RCC 7860 (cell line): ENCODE data around the gene WWP2.
"Not testable (repeated sequence)": the region's sequence is repeated elsewhere in the genome, so short reads cannot be mapped to it uniquely, and the experiment has no call there.

Experiments
- DNase-seq: peaks from one replicate; pipeline ENCODE4 v3.0.0-alpha.2; 2015; ENCODE audit warnings: low spot score
- FAIRE-seq: peaks from 2 replicates; lab custom pipeline; 2012; peaks lifted over from hg19 to GRCh38; lab: Jason Lieb, UNC

The WWP2 gene

GRCh38 chr16:69791391-69791847 lies 29.3 kb downstream of the WWP2 start:
- DNase-seq, FAIRE-seq: not testable (repeated sequence)

GRCh38 chr16:69793526-69793925 lies 31.4 kb downstream of the WWP2 start:
- DNase-seq (no peak), FAIRE-seq (no peak)

- DNase-seq (no peak), FAIRE-seq (no peak)
Observed at GRCh38 chr16:69794486-69794885, 32.4 kb downstream of the WWP2 start.

GRCh38 chr16:69796285-69797118 lies 34.4 kb downstream of the WWP2 start:
- peak; percentile 52 for DNase-seq
- FAIRE-seq = peak; percentile 44

GRCh38 chr16:69798466-69798865 lies 36.3 kb downstream of the WWP2 start:
- FAIRE-seq (no peak), DNase-seq (no peak)

- no peak for FAIRE-seq
- DNase-seq = no peak
Observed at GRCh38 chr16:69799611-69800031, 37.5 kb downstream of the WWP2 start.

GRCh38 chr16:69804297-69804696 lies 42.2 kb downstream of the WWP2 start:
- DNase-seq = no peak
- FAIRE-seq = no peak

GRCh38 chr16:69806776-69807175 lies 44.6 kb downstream of the WWP2 start:
- not testable (repeated sequence) for DNase-seq
- FAIRE-seq = peak; percentile 34

- no peak for DNase-seq
- FAIRE-seq = no peak
Observed at GRCh38 chr16:69812688-69813014, 50.5 kb downstream of the WWP2 start.

GRCh38 chr16:69814078-69814477 lies 51.9 kb downstream of the WWP2 start:
- FAIRE-seq (no peak), DNase-seq (no peak)

GRCh38 chr16:69814561-69814960 lies 52.4 kb downstream of the WWP2 start:
- DNase-seq = no peak
- FAIRE-seq = no peak

GRCh38 chr16:69815216-69815883 lies 53.2 kb downstream of the WWP2 start:
- not testable (repeated sequence) for FAIRE-seq, DNase-seq

- DNase-seq (no peak), FAIRE-seq (no peak)
Observed at GRCh38 chr16:69816996-69817395, 54.9 kb downstream of the WWP2 start.

GRCh38 chr16:69818891-69819545 lies 56.9 kb downstream of the WWP2 start:
- FAIRE-seq (no peak), DNase-seq (no peak)

GRCh38 chr16:69820926-69821541 lies 58.9 kb downstream of the WWP2 start:
- FAIRE-seq (no peak), DNase-seq (no peak)

- FAIRE-seq = no peak
Observed at GRCh38 chr16:69821844-69822173, 59.7 kb downstream of the WWP2 start.

GRCh38 chr16:69822174-69822935 lies 60.2 kb downstream of the WWP2 start:
- no peak for FAIRE-seq
- no peak for DNase-seq

More at GRCh38 chr16:69821844-69822173, 59.7 kb downstream of the WWP2 start:
- no peak for DNase-seq

GRCh38 chr16:69823831-69824563 lies 61.9 kb downstream of the WWP2 start:
- DNase-seq (no peak), FAIRE-seq (no peak)

- not testable (repeated sequence) for FAIRE-seq, DNase-seq
Observed at GRCh38 chr16:69824564-69825142, 62.5 kb downstream of the WWP2 start.
